Measurements from ENCODE around the gene PLOD2. TPM values are rescaled to one million over a fixed set of nuclear protein-coding genes. Genes with fewer than 3 reads are reported as not detected.

The PLOD2 gene
- total RNA-seq, 2 donors from 2014 or later = 63.8 to 64.1 TPM

DNA sequence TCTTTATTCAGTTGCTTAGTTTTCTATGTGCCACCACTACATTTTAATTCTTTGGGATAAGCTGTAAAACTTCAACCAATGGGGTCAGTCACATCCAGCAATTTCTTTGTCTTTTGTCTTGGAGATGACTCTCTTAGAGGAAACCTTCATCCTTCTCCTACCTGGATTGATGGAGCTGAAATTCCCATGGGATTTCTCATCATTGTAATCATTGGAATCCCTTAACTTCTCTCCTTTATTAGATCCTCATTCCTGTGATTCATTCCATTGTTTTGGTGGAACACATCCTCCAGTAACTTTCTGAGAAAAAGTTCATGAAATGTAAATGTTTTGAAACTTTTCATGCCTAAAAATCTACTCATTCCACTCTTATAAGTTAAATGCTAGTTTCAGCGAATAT, 9.6 kb upstream of the PLOD2 start:
- no peak for DNase-seq (ENCODE audit: low spot score)
- intact Hi-C loops (cut with DNase I) = no loop called here

DNA sequence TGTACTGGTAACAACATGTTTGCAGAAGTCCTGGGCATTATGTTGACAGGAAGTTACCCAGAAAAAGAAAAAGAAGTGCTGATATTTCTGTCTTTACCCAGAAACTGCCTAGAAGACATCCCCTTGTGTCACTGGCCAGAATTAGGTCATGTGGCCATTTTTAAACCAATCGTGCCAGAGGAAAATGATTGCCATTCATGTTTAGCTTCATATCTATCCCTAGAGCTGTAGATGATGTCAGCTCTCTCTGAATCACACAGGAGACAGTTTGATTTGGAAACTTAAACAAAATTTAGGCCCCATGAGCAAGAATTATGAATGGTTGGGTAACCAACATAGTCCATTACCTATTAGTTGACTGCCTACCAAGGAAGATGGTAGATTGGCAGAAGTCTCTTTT, 8.9 kb upstream of the PLOD2 start:
- intact Hi-C loops (cut with DNase I) = loop anchor here in 1 of 2 donors (10.0 kb wide), 1 partner anchor 85 kb away; no protein-coding TSS in a partner anchor
- no peak for DNase-seq (ENCODE audit: low spot score)

DNA sequence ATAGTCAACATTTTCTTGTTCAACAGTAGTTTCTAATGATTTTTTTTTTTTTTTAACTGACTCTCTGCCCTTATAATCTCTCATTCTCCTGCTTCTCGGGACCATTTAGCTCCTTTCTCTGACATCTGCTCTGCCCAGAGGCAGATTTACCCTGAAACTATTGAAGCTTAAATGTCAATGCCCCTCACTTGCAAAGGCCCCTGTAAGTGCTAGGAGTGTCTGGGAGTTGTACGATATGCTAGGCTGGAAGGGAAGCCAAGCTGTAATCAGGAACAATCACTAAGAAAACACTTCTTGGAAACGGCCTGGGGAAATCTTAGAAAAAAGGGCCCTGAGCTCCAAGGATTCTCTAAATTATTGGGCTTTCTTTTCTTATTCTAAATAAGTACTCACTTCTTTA, 5.8 kb upstream of the PLOD2 start:
- intact Hi-C loops (cut with DNase I) = loop anchor here in 1 of 2 donors (10.0 kb wide), 1 partner anchor 82 kb away; no protein-coding TSS in a partner anchor
- DNase-seq (ENCODE audit: low spot score) = no peak

DNA sequence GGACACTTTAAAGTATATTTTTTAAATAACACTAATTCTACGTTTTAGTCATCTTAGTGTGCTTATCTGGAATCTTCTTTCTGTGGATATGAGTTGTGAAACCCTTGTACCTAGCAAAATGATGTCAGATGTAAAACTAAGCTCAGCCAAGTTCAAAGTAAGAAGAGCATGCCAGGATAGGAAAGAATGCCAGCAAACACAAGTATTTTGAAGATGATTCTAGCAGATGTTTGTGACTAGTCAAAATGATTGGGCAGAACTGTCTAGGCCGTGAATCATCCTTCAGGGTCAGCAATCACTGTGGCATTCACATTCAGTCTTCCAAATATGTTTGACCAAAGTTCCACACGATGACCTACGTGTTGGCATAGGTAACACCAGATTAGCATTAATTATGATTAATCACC, 5.4 kb upstream of the PLOD2 start:
- intact Hi-C loops (cut with DNase I) = loop anchor here in 1 of 2 donors (10.0 kb wide), 1 partner anchor 82 kb away; no protein-coding TSS in a partner anchor
- DNase-seq (ENCODE audit: low spot score) = no peak

DNA sequence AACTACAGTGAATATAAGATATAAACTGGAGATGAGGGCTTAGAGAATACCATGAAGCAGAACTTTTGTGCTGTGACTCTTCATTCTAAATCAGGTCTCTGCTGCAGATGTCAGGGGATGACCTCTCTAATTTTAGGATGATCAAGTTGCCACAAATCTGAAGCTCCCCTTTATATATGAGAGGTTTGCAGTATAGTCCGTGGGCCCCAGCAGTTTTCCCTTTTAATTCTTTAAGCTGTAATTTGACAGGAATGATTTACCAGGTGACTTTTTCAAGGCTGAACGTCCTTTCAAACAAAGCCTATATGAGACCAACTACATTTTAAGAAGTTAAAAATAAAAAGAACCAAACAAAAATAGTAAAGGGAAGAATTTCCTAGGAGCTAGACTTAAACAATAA, 4.9 kb upstream of the PLOD2 start:
- DNase-seq (ENCODE audit: low spot score) = no peak
- intact Hi-C loops (cut with DNase I) = loop anchor here in 1 of 2 donors (10.0 kb wide), 1 partner anchor 81 kb away; no protein-coding TSS in a partner anchor

DNA sequence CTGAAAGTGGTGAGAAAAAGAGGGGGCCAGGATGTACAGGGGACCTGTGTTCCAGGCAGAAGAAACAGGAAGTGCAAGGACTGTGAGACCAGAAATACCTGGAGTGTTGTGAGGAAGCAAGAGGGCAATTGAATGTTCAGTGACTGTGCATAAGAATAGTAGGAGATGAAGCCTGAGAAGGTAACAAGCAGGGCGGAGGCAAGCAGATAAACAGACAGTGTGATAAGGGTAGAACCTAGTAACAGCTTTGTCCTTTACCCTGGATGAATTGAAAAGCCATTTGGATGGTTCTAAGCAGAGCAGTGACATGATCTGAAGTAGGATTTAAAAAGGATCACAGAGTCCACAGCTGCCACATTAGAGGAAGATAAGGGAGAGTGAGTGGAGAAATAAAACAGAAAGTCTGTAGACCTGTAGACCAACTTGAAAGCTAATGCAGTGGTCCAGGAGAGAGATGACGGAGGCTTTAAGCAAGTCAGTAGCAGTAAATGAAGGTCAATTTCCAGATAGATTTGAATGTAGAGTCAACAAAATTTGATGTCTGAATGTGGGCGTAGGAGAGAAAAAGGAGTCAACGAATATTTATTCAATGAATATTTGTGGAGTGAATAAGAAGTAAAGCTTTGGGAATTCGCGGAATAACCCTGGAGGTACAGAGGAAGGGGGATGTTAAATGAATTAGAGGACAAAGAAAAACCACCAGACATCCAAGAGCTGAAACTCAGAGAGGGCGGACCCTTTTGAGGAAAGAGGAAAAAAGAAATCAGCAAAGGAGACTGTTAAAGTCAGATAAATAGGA, 4.2 kb upstream of the PLOD2 start:
- no peak for DNase-seq (ENCODE audit: low spot score)
- intact Hi-C loops (cut with DNase I) = loop anchor here in 1 of 2 donors (10.0 kb wide), 1 partner anchor 80 kb away; no protein-coding TSS in a partner anchor

DNA sequence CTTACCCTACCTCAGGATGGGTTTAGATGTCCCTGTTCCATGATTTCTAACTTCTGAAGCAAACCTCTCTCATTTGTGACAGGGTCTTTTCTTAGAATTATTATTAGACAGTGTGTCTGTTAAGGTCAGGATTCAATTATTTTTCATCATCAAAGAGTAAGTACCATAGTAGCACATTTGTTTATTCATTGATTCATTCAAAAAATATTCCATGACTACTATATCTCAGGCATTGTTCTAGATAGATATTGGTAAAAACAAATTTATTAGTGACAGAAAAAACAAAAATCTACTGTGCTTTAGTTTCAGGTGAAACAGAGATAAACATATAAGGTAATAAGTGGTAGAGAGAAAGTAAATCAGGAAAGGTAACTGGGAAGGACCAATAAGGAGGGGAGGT, 3.5 kb upstream of the PLOD2 start:
- DNase-seq (ENCODE audit: low spot score) = no peak
- intact Hi-C loops (cut with DNase I) = loop anchor here in 1 of 2 donors (10.0 kb wide), 1 partner anchor 80 kb away; no protein-coding TSS in a partner anchor

DNA sequence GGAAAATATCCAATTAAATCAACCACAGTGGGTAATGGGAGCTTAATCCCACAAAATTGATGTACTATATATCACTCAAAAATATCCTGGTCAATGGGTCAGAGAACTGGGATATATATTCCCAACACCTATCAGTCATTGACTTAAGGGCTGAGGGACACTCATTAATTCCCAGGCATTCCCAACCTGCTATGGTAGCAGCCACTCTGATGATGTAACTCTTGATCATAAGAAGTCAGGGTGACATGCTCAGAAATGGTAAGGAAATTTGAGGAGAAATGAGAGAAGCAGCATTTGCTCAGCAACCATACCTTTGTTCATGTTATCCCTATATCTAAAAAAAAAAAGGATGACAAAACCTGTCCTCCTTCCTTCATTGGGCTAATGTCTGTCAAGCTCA, 3.1 kb upstream of the PLOD2 start:
- intact Hi-C loops (cut with DNase I) = loop anchor here in 1 of 2 donors (10.0 kb wide), 1 partner anchor 79 kb away; no protein-coding TSS in a partner anchor
- DNase-seq (ENCODE audit: low spot score) = no peak

DNA sequence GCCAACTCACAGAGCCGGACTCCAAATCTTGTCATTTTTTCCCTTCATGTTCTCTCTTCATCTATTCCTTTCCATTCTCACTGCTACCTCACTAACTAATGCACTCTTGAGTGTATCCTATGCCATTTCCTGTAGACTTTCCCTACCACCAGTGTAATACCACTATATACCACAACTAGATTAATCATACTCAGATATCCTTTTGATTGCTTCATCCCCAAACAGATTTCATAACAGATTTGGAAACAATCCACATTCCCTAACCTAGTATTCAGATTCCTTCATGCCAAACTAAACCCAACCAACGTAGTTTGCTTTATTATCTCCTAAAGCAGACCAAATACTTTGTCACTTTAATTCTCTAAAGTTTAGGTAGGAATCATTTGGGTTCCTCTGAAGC, 2.6 kb upstream of the PLOD2 start:
- DNase-seq (ENCODE audit: low spot score) = no peak
- intact Hi-C loops (cut with DNase I) = loop anchor here in 1 of 2 donors (10.0 kb wide), 1 partner anchor 79 kb away; no protein-coding TSS in a partner anchor

DNA sequence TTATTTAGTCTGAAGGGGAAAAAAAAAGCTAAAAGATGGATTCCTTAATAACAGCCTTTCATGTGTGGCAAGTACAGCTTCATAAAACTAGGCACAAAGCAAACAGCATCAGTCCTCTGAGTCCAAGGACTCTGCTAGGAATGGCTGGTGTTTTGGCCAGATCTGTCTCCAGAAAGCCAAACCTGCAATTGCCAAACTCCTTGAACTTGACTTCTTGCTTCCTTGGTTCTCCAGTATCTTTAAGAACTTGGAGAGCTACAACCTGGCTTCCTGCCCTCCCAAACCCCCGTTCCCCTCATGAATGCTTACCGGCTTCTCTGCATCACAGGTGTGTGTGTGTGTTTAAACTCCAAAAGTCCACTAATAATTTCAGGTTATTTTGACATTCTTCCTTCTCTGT, 1.6 kb upstream of the PLOD2 start:
- no peak for DNase-seq (ENCODE audit: low spot score)
- intact Hi-C loops (cut with DNase I) = loop anchor here in 1 of 2 donors (10.0 kb wide), 1 partner anchor 78 kb away; no protein-coding TSS in a partner anchor

DNA sequence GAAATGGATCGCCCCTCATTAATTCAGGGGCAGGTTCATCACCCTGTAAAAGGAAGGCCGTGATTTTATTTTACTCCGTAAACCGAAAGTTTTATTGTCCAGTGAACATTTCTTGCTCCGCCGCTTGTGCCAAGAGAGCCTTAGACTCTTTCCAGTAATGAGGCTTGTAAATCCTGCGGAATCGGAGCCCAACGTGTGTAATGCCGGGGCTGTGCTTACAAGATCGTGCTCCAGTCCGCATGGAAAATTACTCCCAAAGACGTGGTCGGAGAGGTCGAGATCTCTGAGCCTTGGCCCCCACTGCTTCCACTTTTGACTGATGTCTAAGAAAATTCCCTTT, 649 bp upstream of the PLOD2 start:
- DNase-seq (ENCODE audit: low spot score) = peak; percentile 87

DNA sequence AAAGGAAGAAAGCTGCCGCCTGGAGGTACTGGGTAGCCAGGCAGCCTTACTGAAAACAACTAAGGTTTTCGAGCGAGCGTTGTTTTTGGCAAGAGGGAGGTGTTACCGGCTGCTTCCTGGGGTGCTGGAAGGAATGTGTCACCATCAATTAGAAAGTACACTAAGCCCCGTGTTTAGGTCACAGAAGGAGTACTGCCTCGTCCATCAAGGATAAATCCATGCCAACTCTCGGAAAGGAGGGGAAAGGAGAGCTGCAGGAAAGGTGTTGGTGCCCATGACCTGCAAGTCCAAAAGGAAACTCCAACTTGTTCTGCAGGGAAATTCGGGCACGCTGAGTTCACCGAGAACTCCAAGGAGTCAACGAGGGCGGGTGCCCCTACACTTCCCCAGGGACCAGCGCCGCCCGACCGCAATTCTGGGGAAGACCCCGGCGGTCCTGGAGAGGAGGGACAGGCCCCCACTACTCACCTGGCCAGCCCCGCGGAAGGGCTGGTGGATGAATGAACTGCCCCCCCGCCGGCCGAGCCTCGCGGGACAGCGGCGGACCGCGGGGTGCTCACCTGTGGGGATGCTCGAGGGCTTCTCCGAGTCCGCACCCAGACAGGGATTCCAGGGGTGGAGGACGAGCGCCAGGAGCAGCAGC, 542 bp downstream of the PLOD2 start:
- peak; percentile 81 for DNase-seq (ENCODE audit: low spot score)
- intact Hi-C loops (cut with DNase I) = loop anchor here in 1 of 2 donors (10.0 kb wide), 1 partner anchor 76 kb away; no protein-coding TSS in a partner anchor

More for the DNA sequence above, 649 bp upstream of the PLOD2 start:
- intact Hi-C loops (cut with DNase I) = loop anchor here in 1 of 2 donors (10.0 kb wide), 1 partner anchor 77 kb away; no protein-coding TSS in a partner anchor

DNA sequence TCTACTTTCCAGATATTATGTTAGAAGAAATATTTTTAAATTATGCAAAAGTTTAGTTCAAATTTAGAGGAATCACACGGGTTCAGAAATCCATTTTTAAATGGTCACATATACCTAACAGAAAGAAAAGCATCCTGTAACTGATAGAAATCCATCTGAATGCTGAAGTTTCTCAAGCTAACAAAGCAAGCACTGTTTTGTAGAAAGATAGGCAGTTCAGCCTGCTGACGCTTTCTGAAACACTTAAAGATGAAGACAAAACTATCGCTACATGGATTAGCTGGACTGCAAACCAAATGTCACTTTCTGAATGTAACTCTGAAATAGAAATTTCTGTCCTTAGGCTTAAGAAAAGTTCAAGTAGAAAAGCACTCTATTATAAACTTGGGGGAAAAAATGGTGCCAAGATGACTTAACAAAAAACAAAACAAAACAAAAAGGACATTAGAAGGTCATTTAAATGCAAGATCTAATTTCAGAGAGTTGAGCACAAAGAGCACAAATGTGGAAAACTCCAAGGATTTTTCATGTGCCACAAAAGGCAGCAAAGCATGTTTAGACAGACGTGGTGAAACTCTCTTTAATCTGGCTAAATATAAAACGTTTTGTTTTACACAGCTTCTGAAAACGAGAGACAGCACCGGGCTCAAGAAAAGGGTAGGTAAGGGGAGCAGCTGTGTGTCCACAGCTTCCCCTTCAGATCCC, 1.2 kb downstream of the PLOD2 start:
- DNase-seq (ENCODE audit: low spot score) = no peak
- intact Hi-C loops (cut with DNase I) = loop anchor here in 1 of 2 donors (10.0 kb wide), 1 partner anchor 75 kb away; no protein-coding TSS in a partner anchor

DNA sequence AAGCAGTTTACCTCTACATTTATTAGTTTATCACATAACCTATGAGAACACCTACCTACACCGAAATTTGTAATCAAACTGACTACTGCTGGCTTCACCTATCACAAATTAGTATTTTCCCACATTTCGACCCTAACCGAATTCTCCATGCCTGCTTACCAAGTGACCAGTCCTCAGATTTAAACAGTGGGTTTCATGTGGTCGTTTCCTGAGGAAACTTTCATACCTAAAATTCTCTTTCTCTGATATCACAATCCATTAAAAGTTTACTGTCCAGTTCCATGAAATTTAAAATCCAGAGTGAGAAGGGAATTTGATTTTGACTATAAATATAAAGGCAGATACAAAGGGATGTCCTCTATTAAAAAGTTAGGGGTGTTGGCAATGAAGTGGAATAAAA, 1.9 kb downstream of the PLOD2 start:
- DNase-seq (ENCODE audit: low spot score) = no peak
- intact Hi-C loops (cut with DNase I) = no loop called here

DNA sequence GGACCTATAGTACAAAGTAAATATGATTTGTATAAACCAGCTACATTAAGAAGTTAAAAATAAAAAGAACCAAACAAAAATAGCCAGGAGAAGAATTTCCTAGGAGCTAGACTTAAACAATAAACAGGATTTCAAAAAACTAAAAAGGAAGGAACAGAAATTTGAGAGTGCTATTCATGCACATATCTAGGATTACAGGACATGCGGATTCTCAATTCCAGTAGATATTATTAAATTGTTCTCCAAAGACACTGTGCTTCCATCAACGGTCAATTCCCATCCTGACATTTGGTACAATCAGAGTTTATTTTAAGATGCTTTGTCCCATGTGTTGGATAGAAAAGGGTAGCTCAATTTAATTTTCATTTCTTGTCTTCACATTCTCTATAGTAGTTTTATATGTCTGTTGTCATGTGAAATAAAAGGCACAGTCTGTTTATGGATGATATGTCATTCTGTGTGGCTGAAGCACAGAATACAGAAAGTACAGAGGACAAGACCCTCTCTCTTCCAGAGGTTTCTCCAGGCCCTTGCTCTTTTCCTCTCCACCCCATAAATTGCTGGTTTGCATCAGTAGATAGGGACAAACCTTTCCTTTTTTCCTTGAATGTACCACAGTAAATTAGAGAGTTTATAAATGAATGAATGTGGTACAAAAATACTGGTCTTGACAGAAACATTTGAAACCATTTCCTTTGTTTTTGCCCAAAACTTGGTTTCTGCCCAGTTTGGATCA, 3.5 kb downstream of the PLOD2 start:
- DNase-seq (ENCODE audit: low spot score) = no peak
- intact Hi-C loops (cut with DNase I) = no loop called here

DNA sequence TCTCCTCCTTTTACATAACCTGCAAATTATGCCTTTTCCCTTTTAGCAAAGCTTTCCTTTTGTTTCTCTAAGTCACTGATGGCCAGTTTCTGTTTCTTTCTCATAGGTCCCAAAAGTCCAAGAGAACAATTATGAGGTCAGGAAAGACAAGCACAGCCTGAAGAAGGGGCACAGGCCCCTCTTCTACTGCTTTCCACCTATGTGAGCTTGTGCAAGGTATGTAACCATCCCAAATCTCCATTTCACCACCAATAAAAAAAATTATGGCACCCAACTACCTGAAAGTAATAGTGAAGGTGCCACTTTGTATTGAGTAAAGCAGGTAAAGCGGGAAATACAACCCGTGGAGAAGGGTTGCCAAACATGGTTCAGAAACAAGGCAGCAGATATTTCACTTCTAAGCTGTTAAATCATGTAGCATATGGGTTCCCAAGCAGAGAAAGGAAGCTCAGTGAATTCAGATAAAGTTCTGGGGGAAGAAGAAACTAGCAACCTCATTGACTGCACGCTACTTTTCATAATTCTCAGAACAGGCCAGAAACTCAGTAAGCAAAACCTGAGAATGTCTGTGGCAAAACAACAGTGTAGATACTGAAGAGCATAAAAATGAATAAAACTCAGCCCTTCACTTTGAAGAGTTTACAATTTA, 4.2 kb downstream of the PLOD2 start:
- no peak for DNase-seq (ENCODE audit: low spot score)
- intact Hi-C loops (cut with DNase I) = no loop called here

DNA sequence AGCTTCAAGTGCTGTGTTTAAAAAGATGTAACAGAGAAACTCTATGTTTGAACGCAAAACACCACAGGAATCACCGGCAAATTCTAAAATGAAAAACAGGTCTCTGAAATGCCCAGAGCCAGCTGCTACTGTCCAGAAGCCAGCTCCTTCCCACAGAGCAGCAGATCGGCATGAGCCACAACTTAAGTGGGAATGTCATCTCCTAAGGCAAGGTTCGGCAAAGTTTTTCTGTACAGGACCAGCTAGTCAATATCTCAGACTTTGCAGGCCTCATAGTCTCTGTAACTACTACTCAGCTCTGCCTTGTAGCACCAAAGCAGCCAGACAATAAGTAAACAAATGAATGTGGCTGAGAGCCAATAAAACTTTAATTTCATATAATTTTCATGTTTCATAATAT, 4.9 kb downstream of the PLOD2 start:
- DNase-seq (ENCODE audit: low spot score) = no peak
- intact Hi-C loops (cut with DNase I) = no loop called here

DNA sequence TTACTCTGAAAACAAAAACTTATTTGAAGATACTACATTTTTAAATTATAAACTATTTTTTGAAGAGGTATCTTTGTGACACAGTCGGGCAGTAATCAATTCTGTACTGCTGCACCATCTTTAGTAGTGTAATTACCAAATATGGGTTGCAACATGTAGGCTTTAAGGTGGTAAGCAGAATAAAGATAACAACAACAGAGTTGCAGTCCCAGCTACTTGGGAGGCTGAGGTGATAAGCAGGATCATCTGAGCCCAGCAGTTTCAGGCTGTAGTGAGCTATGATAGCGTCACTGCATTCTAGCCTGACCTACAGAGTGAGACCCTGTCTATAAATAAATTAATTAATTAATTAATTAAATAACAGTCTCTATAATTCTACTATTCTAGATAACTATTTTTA, 6.0 kb downstream of the PLOD2 start:
- intact Hi-C loops (cut with DNase I) = no loop called here
- DNase-seq (ENCODE audit: low spot score) = no peak
